Transverse colon (tissue), 4 donors: ENCODE data around the gene CCN2.

ENCODE experiments used
- CTCF ChIP-seq, 5 experiments: fragments of 200-600 bp in 3 of 5; fragments of 450-650 bp in 2 of 5; sonication (generic) in 3 of 5; IDR thresholded peaks; 1 replicate in 2 of 5; 2 replicates in 3 of 5; pipeline ENCODE4 v1.5.1; 2016 to 2017; ENCODE audit warnings: antibody characterized with exemption in 5 of 5, inconsistent platforms in 3 of 5, mild to moderate bottlenecking in 2 of 5, moderate library complexity in 1 of 5
- EP300 ChIP-seq: sonication (generic); formaldehyde crosslinking; IDR thresholded peaks from one replicate; pipeline ENCODE4 v1.6.1; 2017; ENCODE audit warnings: antibody characterized with exemption, low read depth
- POLR2A ChIP-seq: fragments of 450-650 bp; IDR thresholded peaks from one replicate; pipeline ENCODE4 v1.6.1; 2016; ENCODE audit warnings: antibody characterized with exemption, mild to moderate bottlenecking, moderate library complexity
- POLR2AphosphoS5 ChIP-seq, 3 donors: sonication (generic); formaldehyde crosslinking; IDR thresholded peaks; one replicate each; pipeline ENCODE4 v1.6.1; 2016; ENCODE audit warnings: antibody characterized with exemption in 3 of 3

- no peak for TF ChIP-seq CTCF (IDR thresholded peaks at IDR 0.05)
- TF ChIP-seq POLR2A = no peak
- peak in 2 of 3 donors; percentile 26 to 30 for TF ChIP-seq POLR2AphosphoS5 (IDR thresholded peaks at IDR 0.05)
- TF ChIP-seq EP300 = no peak
Measured at GRCh38 chr6:131966443-131966842, 15.3 kb upstream of the CCN2 start.
